Activated CD8-positive, alpha-beta memory T cell treated with anti-CD3 and anti-CD28 coated beads, Interleukin-2, amount 50 U/mL, for 1 hour (primary cell): Measurements from ENCODE around the gene MUS81.

Source experiments
- DNase-seq: peaks from one replicate; pipeline ENCODE4 v3.0.0-alpha.2; 2020; ENCODE audit errors: extremely low read depth

MUS81 gene

GRCh38 chr11:65861533-65862183, 1.4 kb downstream of the MUS81 start:
- no peak for DNase-seq

- DNase-seq, result no peak
Observed at GRCh38 chr11:65862191-65862735, 2.0 kb downstream of the MUS81 start.

- DNase-seq, result no peak
Observed at GRCh38 chr11:65862941-65863888, 3.0 kb downstream of the MUS81 start.

GRCh38 chr11:65863889-65864705, 3.9 kb downstream of the MUS81 start:
- DNase-seq, result no peak

- DNase-seq, result no peak
Observed at GRCh38 chr11:65864706-65865471, 4.7 kb downstream of the MUS81 start.

GRCh38 chr11:65865550-65866172, 5.4 kb downstream of the MUS81 start:
- no peak for DNase-seq

- no peak for DNase-seq
Observed at GRCh38 chr11:65866509-65867283, 6.5 kb downstream of the MUS81 start.

- DNase-seq, result no peak
Observed at GRCh38 chr11:65867284-65868071, 7.2 kb downstream of the MUS81 start.

GRCh38 chr11:65868076-65868667, 7.9 kb downstream of the MUS81 start:
- DNase-seq, result no peak

GRCh38 chr11:65868907-65869306, 8.7 kb downstream of the MUS81 start:
- DNase-seq, result no peak

GRCh38 chr11:65869643-65870306, 9.5 kb downstream of the MUS81 start:
- no peak for DNase-seq

GRCh38 chr11:65870307-65870658, 10.1 kb downstream of the MUS81 start:
- no peak for DNase-seq

GRCh38 chr11:65870706-65871681, 10.8 kb downstream of the MUS81 start:
- no peak for DNase-seq

- DNase-seq, result no peak
Observed at GRCh38 chr11:65871811-65872548, 11.7 kb downstream of the MUS81 start.

- DNase-seq, result no peak
Observed at GRCh38 chr11:65872586-65873317, 12.5 kb downstream of the MUS81 start, which contains the start of gene EFEMP2. Gene EFEMP2 (minus strand): TSS chr11:65872800. CDS start chr11:65872354, 446 bp downstream.
